ENCODE measurements around the gene ARFIP2. TPM values are rescaled to one million over a fixed set of nuclear protein-coding genes. Genes with fewer than 3 reads are reported as not detected.

Gene ARFIP2
- total and polyA plus RNA-seq, 2 of the 8 experiments (the other 6 are each of a cell fraction or from before 2014, with no cell fraction given), result 48.3 to 48.7 TPM

DNA sequence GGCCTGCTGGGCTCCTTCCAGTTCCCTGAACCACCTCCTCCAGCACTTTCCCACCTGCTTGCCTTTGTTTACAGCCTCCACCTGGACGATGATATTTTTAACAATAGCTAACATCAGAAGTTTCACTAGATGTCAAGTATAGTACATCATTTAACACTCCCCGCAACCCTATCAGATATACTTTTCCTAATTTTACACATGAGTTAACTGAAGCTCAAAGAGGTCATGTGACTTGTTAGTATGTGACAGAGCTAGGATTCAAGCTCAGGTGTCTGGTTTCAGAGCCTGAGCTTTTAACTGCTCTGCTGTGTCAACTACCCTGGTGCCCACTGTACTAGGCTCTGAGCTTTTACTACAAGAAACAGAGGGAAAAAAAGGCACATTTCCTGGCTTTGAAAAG is 26.1 kb downstream of the ARFIP2 start:
- no peak for FAIRE-seq
- no peak overlapping the region for H2AFZ ChIP-seq (ENCODE audit: low read length)
- H3K4me1 ChIP-seq (replicated peaks in 1 of 4; ENCODE audit: control insufficient read depth in 3 of 4, insufficient read depth in 4 of 4, low read length in 3 of 4), result no peaks in the 10 kb centered on the region
- no peak for TF ChIP-seq SAP30 (IDR thresholded peaks at IDR 0.05; ENCODE audit: insufficient read depth, insufficient replicate concordance, low read length)
- TF ChIP-seq SP2 (IDR thresholded peaks at IDR 0.05; ENCODE audit: low read length), result no peak
- no peak for TF ChIP-seq FOSL1 (IDR thresholded peaks at IDR 0.05; ENCODE audit: insufficient read depth, low read depth, low read length)
- TF ChIP-seq GTF2F1 (IDR thresholded peaks at IDR 0.05; ENCODE audit: borderline replicate concordance, low read depth, low read length), result no peak
- TF ChIP-seq CREB1 (IDR thresholded peaks at IDR 0.05), result no peak
- TF ChIP-seq CBX8 (IDR thresholded peaks at IDR 0.05; ENCODE audit: borderline replicate concordance, low read depth, low read length), result no peak
- no peak for TF ChIP-seq BACH1 (IDR thresholded peaks at IDR 0.05; ENCODE audit: low read length)
- no peak for TF ChIP-seq SP1 (IDR thresholded peaks at IDR 0.05; ENCODE audit: low read depth, low read length)
- TF ChIP-seq, protein P1, sequence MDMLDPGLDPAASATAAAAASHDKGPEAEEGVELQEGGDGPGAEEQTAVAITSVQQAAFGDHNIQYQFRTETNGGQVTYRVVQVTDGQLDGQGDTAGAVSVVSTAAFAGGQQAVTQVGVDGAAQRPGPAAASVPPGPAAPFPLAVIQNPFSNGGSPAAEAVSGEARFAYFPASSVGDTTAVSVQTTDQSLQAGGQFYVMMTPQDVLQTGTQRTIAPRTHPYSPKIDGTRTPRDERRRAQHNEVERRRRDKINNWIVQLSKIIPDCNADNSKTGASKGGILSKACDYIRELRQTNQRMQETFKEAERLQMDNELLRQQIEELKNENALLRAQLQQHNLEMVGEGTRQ (IDR thresholded peaks at IDR 0.05; ENCODE audit: low read length), result no peak
- TF ChIP-seq BCL11A (IDR thresholded peaks at IDR 0.05; ENCODE audit: low read depth in 2 of 2, low read length in 2 of 2), result no peak
- no peak for TF ChIP-seq KDM1A (IDR thresholded peaks at IDR 0.05; ENCODE audit: borderline replicate concordance, low read length)
- TF ChIP-seq SUZ12 (IDR thresholded peaks at IDR 0.05; ENCODE audit: low read length), result no peak
- H3K23me2 ChIP-seq (ENCODE audit: low read depth, low read length), result no peaks in the 10 kb centered on the region
- DNase-seq (ENCODE audit: low read depth in 1 of 2, low spot score in 2 of 2), result no peak
- no peak overlapping the region for H3K4me3 ChIP-seq (ENCODE audit: extremely low read depth in 1 of 4, insufficient read depth in 2 of 4, low read depth in 3 of 4, low read length in 4 of 4)
- H3K4me2 ChIP-seq (ENCODE audit: insufficient read depth in 1 of 2, low read depth in 2 of 2, low read length in 2 of 2), result no peak overlapping the region
- no peak overlapping the region for H2BK5ac ChIP-seq (ENCODE audit: low read depth, low read length)
- H3K27me3 ChIP-seq (replicated peaks in 1 of 4; ENCODE audit: control insufficient read depth in 3 of 4, extremely low read depth in 1 of 4, insufficient read depth in 3 of 4, low read length in 3 of 4), result no peaks in the 10 kb centered on the region
- H3K56ac ChIP-seq (replicated peaks; ENCODE audit: insufficient read length, low read depth, low read length), result no peak overlapping the region
- H2BK120ac ChIP-seq (replicated peaks; ENCODE audit: low read depth, low read length), result no peak overlapping the region
- H4K5ac ChIP-seq (ENCODE audit: insufficient read length, low read depth, low read length), result no peak overlapping the region
- ChIA-PET CTCF (ENCODE audit: partially characterized antibody) (interaction anchor here (0.9 to 11.0 kb wide), 10 partner anchors 13 to 92 kb away, joined by 3 to 179 read pairs (median 4); partner anchors contain the start of gene HPX), POLR2A (ENCODE audit: partially characterized antibody) (interaction anchor here (0.8 to 4.6 kb wide), 3 partner anchors 9 to 50 kb away, joined by 3 to 12 read pairs (median 5); partner anchors contain the start of gene TRIM3)
- no peak overlapping the region for H3K18ac ChIP-seq (ENCODE audit: extremely low read depth, low read length)
- H4K91ac ChIP-seq (replicated peaks; ENCODE audit: insufficient read length, low read length), result no peak overlapping the region
- no peak overlapping the region for H2BK15ac ChIP-seq (ENCODE audit: low read length)
- H2BK12ac ChIP-seq (ENCODE audit: low read depth, low read length), result no peak overlapping the region
- H3K36me3 ChIP-seq (ENCODE audit: control insufficient read depth in 2 of 4, insufficient read depth in 4 of 4, low read length in 3 of 4), result peaks cover 0 to 12% (median 6%) of the 10 kb centered on the region in 4 experiments; a peak in 3 of 8 replicates
- H4K20me1 ChIP-seq (replicated peaks in 1 of 2; ENCODE audit: control insufficient read depth in 1 of 2, insufficient read depth in 2 of 2, low read length in 2 of 2), result no peaks in the 10 kb centered on the region
- no peak overlapping the region for H3K9ac ChIP-seq (replicated peaks in 1 of 4; ENCODE audit: extremely low read depth in 1 of 4, low read depth in 3 of 4, low read length in 3 of 4)
- H3K9me3 ChIP-seq (ENCODE audit: insufficient read depth in 2 of 2, low read depth in 1 of 2, low read length in 1 of 2), result no peaks in the 10 kb centered on the region
- no peak overlapping the region for H2BK20ac ChIP-seq (ENCODE audit: low read length)
- no peak overlapping the region for H3K23ac ChIP-seq (ENCODE audit: insufficient read length)
- 83% methylated on average over 2 of the region's 2 CpGs; no CpG with 5 or more reads in 1 of the 2 experiments for WGBS, 2 experiments (ENCODE audit: extremely low coverage in 1 of 2, insufficient coverage in 1 of 2, insufficient read length in 1 of 2, insufficient replicate concordance in 2 of 2, low coverage in 1 of 2, low lambda C conversion rate in 2 of 2, missing lambda C conversion rate in 1 of 2)
- no peak overlapping the region for H3K4ac ChIP-seq (replicated peaks; ENCODE audit: insufficient read length, low read depth, low read length)
- no peak overlapping the region for H3K14ac ChIP-seq (ENCODE audit: insufficient read length)
- H2AK5ac ChIP-seq (ENCODE audit: low read depth, low read length), result no peak overlapping the region
- no peaks in the 10 kb centered on the region; the same call in 1 of the 2 replicates for H3K79me1 ChIP-seq (ENCODE audit: low read depth, low read length)
- H4K8ac ChIP-seq (ENCODE audit: extremely low read depth, insufficient read depth, low read length), result no peak overlapping the region
- H3K79me2 ChIP-seq (ENCODE audit: control insufficient read depth in 1 of 2, insufficient read depth in 2 of 2, low read length in 2 of 2), result no peaks in the 10 kb centered on the region
- H3K27ac ChIP-seq (ENCODE audit: low read depth, low read length), result no peak overlapping the region
